NCI-H2196 (cell line): ENCODE results near the gene LRIG1.

ENCODE experiments used
- DNase-seq: peaks from one replicate; lab custom pipeline; 2025; ENCODE audit not compliant: unreplicated experiment; lab: John Stamatoyannopoulos, UW

Gene LRIG1

GRCh38 chr3:66489115-66489514, 11.7 kb downstream of the LRIG1 start:
- no peak for DNase-seq

- DNase-seq = no peak
Observed at GRCh38 chr3:66488492-66488891, 12.3 kb downstream of the LRIG1 start.

GRCh38 chr3:66487465-66487864, 13.4 kb downstream of the LRIG1 start:
- no peak for DNase-seq

- no peak for DNase-seq
Observed at GRCh38 chr3:66486646-66487045, 14.2 kb downstream of the LRIG1 start.

GRCh38 chr3:66486202-66486601, 14.6 kb downstream of the LRIG1 start:
- no peak for DNase-seq

GRCh38 chr3:66485291-66485968, 15.4 kb downstream of the LRIG1 start:
- no peak for DNase-seq

- no peak for DNase-seq
Observed at GRCh38 chr3:66484106-66484844, 16.5 kb downstream of the LRIG1 start.

- no peak for DNase-seq
Observed at GRCh38 chr3:66483409-66483906, 17.4 kb downstream of the LRIG1 start.

- peak; percentile 12 for DNase-seq
Observed at GRCh38 chr3:66483006-66483405, 17.8 kb downstream of the LRIG1 start.

GRCh38 chr3:66482018-66482404, 18.8 kb downstream of the LRIG1 start:
- DNase-seq = no peak

GRCh38 chr3:66481071-66482017, 19.5 kb downstream of the LRIG1 start:
- no peak for DNase-seq

- DNase-seq = no peak
Observed at GRCh38 chr3:66480666-66481065, 20.2 kb downstream of the LRIG1 start.

- no peak for DNase-seq
Observed at GRCh38 chr3:66479532-66479947, 21.3 kb downstream of the LRIG1 start.

GRCh38 chr3:66478960-66479359, 21.9 kb downstream of the LRIG1 start:
- no peak for DNase-seq

- DNase-seq = no peak
Observed at GRCh38 chr3:66477856-66478255, 23.0 kb downstream of the LRIG1 start.

- DNase-seq = no peak
Observed at GRCh38 chr3:66476852-66477381, 23.9 kb downstream of the LRIG1 start.

GRCh38 chr3:66475386-66476020, 25.3 kb downstream of the LRIG1 start:
- no peak for DNase-seq

GRCh38 chr3:66473692-66474091, 27.1 kb downstream of the LRIG1 start:
- DNase-seq = no peak

- no peak for DNase-seq
Observed at GRCh38 chr3:66473181-66473580, 27.6 kb downstream of the LRIG1 start.

- no peak for DNase-seq
Observed at GRCh38 chr3:66472313-66473134, 28.3 kb downstream of the LRIG1 start.
